PFSK-1 (cell line): ENCODE measurements around the gene KCNS1.

ENCODE experiments used
- FOXP2 ChIP-seq: optimal IDR thresholded peaks from 2 replicates; pipeline ENCODE3; 2011; ENCODE audit warnings: borderline replicate concordance, control low read depth, inconsistent platforms; ENCODE audit not compliant: insufficient read depth; ENCODE audit errors: extremely low read length, extremely low read depth
- POLR2AphosphoS5 ChIP-seq: IDR thresholded peaks from 2 replicates; pipeline ENCODE4 v1.6.1; 2012; ENCODE audit warnings: low read depth, mild to moderate bottlenecking, control low read depth, low read length, moderate library complexity
- SIN3A ChIP-seq: IDR thresholded peaks from 2 replicates; pipeline ENCODE4 v1.6.1; 2012; ENCODE audit warnings: mild to moderate bottlenecking, low read length, moderate library complexity, borderline replicate concordance; ENCODE audit not compliant: insufficient read depth
- TAF1 ChIP-seq: IDR thresholded peaks from 2 replicates; pipeline ENCODE4 v1.6.1; 2012; ENCODE audit warnings: low read length, control low read depth, borderline replicate concordance; ENCODE audit not compliant: insufficient read depth
- TF ChIP-seq, protein P1 (sequence below), 2 experiments: IDR thresholded peaks; 2 replicates each; pipeline versions ENCODE4 v1.6.1 to v1.8.0; 2011 to 2012; ENCODE audit warnings: low read depth in 2 of 2, low read length in 2 of 2, control low read depth in 1 of 2, inconsistent platforms in 1 of 2, mild to moderate bottlenecking in 1 of 2, moderate library complexity in 1 of 2; ENCODE audit not compliant: insufficient read depth in 1 of 2

KCNS1 gene

DNA sequence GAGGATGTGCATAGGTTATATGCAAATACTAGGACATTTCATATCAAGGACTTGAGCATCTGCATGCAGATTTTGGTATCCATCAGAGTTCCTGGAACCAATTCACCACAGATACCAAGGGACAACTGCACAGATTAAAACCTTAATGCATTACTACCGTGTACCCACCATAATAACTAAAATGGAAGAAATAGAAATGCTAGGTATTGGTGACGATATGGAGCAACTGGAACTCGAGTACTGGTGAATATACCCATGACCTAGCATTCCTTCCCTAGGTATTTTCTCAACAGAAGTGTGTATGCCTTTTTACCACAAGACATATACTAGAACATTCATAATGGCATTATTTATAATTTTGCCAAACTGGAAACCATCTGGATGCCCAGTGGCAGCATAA lies 18.5 kb downstream of the KCNS1 start:
- TF ChIP-seq, protein P1, sequence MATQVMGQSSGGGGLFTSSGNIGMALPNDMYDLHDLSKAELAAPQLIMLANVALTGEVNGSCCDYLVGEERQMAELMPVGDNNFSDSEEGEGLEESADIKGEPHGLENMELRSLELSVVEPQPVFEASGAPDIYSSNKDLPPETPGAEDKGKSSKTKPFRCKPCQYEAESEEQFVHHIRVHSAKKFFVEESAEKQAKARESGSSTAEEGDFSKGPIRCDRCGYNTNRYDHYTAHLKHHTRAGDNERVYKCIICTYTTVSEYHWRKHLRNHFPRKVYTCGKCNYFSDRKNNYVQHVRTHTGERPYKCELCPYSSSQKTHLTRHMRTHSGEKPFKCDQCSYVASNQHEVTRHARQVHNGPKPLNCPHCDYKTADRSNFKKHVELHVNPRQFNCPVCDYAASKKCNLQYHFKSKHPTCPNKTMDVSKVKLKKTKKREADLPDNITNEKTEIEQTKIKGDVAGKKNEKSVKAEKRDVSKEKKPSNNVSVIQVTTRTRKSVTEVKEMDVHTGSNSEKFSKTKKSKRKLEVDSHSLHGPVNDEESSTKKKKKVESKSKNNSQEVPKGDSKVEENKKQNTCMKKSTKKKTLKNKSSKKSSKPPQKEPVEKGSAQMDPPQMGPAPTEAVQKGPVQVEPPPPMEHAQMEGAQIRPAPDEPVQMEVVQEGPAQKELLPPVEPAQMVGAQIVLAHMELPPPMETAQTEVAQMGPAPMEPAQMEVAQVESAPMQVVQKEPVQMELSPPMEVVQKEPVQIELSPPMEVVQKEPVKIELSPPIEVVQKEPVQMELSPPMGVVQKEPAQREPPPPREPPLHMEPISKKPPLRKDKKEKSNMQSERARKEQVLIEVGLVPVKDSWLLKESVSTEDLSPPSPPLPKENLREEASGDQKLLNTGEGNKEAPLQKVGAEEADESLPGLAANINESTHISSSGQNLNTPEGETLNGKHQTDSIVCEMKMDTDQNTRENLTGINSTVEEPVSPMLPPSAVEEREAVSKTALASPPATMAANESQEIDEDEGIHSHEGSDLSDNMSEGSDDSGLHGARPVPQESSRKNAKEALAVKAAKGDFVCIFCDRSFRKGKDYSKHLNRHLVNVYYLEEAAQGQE (IDR thresholded peaks at IDR 0.05; ENCODE audit: insufficient read depth in 1 of 2, low read depth in 2 of 2, low read length in 2 of 2) = no peak
- no peak for TF ChIP-seq POLR2AphosphoS5
- TF ChIP-seq FOXP2 = no peak
- no peak for TF ChIP-seq SIN3A
- no peak for TF ChIP-seq TAF1

DNA sequence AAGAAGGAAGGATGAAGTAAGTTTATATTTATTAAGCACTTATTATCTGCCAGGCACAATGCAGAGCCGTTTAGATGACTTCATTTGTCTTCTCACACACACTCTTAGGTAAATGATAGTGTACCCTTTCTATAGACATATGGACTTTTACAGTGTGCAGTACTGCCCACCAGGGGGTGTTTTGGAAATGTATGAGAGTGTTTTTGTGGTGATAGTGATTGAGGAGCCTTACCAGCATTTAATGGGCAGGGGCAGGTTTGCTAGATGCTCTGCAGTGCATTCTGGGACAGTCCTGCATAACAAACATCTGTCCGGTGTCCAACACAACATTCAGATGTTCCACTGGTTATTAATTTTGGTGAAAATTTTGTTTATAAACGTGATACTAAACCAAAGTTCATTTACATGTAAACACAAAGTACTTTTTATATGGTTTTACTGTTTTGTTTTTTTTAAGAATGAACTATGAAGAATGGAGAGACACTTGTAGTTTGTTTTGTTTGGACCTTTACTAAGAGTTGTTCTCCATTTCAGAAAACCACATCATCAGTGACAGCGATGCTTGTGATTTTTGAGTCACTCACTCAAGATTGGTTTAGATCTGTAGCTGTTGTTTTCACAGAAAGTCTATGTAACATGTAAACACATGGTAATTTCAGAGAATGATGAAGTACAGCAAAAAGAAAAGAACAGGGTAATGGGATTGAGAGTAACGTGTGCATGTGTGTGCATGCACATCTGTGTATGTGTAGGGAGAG lies 19.9 kb downstream of the KCNS1 start:
- TF ChIP-seq, protein P1 (IDR thresholded peaks at IDR 0.05; ENCODE audit: insufficient read depth in 1 of 2, low read depth in 2 of 2, low read length in 2 of 2) = no peak
- no peak for TF ChIP-seq FOXP2
- no peak for TF ChIP-seq TAF1
- no peak for TF ChIP-seq SIN3A
- TF ChIP-seq POLR2AphosphoS5 = no peak

GRCh38 chr20:45077559-45077958 lies 23.4 kb downstream of the KCNS1 start:
- TF ChIP-seq POLR2AphosphoS5 (no peak), TAF1 (no peak), FOXP2 (no peak), SIN3A (no peak)
- TF ChIP-seq, protein P1 (IDR thresholded peaks at IDR 0.05; ENCODE audit: insufficient read depth in 1 of 2, low read depth in 2 of 2, low read length in 2 of 2) = no peak

GRCh38 chr20:45073221-45073620 lies 27.7 kb downstream of the KCNS1 start:
- TF ChIP-seq TAF1 (no peak), FOXP2 (no peak), SIN3A (no peak), POLR2AphosphoS5 (no peak)
- TF ChIP-seq, protein P1 (IDR thresholded peaks at IDR 0.05; ENCODE audit: insufficient read depth in 1 of 2, low read depth in 2 of 2, low read length in 2 of 2) = no peak

GRCh38 chr20:45072066-45072465 lies 28.9 kb downstream of the KCNS1 start:
- TF ChIP-seq TAF1 = no peak
- TF ChIP-seq SIN3A = no peak
- TF ChIP-seq, protein P1 (IDR thresholded peaks at IDR 0.05; ENCODE audit: insufficient read depth in 1 of 2, low read depth in 2 of 2, low read length in 2 of 2) = no peak
- no peak for TF ChIP-seq FOXP2
- TF ChIP-seq POLR2AphosphoS5 = no peak
